Subcutaneous adipose tissue (tissue), 4 donors: ENCODE data around the gene SLC39A1. TPM values are rescaled to one million over a fixed set of nuclear protein-coding genes. Genes with fewer than 3 reads are reported as not detected.

Experiments used
- total RNA-seq, 4 donors: library from RNA; depleted of rRNA; stranded (reverse); fragments of >200 nt; gene quantifications; one replicate each; pipeline ENCODE4 v1.1.0, GENCODE V29; 2016
- TF ChIP-seq, protein P1 (sequence below): fragments of 450-650 bp; IDR thresholded peaks from one replicate; pipeline ENCODE4 v1.5.1; 2016; ENCODE audit warnings: low read depth, mild to moderate bottlenecking, control low read depth, antibody characterized with exemption, moderate library complexity

The SLC39A1 gene
- total RNA-seq, 4 donors from 2014 or later, result 44.3 to 113 (median 82.5) TPM

DNA sequence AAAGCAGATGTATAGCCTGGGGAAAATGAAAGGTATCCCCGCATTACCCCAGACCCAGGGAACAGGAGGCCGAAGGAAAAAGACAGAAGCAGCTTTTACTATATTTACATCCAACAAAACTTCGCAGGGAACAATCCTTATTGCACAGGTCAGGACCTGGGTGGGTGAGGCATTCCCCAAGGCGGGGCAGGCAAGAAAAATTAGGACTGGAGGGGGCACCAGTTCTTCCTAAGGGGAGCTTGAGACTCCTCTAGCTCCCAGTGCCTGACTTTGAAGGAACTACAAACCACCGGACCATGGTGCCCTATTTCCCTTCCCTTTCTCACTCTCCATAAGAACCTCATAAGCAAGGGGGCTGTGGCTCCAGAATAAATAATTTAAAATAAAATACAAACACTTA lies 33.9 kb downstream of the SLC39A1 start:
- TF ChIP-seq, protein P1, sequence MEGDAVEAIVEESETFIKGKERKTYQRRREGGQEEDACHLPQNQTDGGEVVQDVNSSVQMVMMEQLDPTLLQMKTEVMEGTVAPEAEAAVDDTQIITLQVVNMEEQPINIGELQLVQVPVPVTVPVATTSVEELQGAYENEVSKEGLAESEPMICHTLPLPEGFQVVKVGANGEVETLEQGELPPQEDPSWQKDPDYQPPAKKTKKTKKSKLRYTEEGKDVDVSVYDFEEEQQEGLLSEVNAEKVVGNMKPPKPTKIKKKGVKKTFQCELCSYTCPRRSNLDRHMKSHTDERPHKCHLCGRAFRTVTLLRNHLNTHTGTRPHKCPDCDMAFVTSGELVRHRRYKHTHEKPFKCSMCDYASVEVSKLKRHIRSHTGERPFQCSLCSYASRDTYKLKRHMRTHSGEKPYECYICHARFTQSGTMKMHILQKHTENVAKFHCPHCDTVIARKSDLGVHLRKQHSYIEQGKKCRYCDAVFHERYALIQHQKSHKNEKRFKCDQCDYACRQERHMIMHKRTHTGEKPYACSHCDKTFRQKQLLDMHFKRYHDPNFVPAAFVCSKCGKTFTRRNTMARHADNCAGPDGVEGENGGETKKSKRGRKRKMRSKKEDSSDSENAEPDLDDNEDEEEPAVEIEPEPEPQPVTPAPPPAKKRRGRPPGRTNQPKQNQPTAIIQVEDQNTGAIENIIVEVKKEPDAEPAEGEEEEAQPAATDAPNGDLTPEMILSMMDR, result no peak

DNA sequence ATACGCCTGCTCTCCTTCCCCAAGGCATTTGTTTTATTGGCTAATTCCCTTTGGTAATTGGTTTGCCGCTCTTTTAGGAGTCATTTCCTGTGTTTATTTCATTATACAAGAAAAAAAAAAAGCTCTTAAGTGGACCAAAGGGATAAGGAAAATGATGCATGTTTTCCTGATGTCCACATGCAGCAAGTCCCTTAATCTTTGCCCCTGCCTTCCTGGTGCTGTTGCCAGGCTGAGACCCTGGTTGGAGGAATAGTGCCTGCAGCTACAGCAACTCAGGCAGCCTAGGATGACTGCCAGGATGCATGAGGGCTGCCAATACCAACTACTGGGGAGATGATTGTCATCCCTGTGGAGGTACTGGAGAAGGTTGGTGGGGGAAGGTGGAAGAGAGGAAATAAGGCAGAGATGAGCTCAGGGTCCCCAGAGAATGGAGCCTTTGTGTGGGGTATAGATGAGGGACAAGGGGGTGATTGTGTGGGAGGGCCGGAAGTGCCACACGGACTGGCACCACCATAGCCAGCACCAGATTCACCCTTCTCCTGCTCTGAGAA lies 34.5 kb downstream of the SLC39A1 start:
- TF ChIP-seq, protein P1, result no peak

DNA sequence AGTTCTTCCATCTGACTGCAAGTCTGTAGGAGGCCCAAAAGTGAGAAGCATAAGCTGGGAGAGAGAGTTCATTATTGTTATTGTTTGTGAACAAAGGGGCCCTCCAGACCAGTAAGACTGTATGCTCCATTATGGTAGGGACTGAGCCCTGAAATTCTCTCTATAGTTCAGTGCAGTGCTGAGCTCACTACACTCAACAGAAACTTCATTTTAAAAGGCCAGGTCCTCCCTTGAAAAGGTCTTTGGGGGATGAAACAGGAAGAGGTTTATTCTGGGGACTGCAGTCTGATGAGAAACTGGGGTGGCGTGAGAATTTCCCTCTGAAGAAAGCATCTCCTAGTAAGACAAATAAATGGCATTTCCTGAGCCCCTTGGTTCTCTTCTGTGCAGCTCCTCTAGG lies 35.1 kb downstream of the SLC39A1 start:
- TF ChIP-seq, protein P1, result no peak

DNA sequence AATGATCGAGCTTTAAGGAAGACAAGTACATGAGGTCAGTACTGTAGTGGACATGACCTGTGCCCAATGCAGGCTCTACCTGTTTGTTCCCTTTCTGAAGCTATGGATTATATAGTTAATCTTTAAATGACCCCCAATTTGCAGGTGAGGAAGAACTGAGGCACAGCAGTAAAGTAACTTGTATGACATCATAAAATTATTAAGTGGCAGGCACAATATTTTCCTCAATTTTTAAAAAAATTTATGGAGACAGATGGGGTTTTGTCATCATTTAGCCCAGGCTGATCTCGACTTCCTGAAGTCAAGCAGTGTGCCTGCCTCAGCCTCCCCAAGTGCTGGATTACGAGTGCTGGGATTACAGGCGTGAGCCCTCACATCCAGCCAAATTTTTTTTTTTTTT lies 36.9 kb downstream of the SLC39A1 start:
- TF ChIP-seq, protein P1, result no peak

DNA sequence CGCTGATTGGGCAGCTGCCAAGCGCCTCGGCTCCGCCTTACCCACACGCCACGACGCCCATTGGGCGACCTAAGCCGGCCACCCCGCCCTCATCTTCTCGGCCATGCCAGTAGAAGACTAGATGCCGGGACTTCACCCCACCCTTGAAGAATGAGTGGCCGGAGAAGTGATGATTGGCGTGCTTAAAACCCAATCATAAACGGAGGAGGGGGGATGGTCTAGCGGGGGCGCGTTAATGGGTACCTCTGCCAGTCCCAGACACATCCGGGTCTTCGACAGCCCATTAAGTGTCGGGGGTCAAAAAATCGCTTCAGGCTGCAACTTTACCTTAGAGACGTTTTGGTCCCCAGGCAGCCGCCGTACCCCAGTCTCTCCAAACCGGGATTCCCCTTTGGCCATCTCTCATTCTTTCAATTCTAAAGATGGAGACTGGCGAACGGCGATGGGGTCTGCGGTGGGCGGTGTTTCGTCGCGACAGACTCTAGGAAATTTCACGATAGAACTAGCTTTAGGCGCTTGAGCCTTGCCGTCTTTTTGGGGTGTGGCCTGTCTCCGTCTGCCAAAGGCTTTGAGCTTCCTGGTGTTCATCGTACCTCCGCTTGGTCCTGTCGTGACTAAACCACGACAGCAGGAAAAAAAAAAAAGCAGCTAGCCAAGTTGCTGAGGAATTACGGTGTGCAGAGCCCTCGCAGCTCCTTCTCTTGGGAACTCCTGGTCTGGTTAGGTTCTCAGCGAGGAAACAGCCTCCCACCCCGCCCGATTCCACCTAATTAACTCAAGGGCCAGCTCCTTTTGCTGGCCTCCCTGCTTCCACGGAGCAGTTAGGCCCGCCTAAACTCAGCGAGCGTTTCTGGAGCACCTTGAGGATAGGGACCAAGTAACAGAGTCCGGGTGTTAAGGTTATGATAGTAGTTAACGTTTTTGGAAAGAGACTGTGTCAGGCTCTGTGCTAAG lies 40.1 kb downstream of the SLC39A1 start, which contains the start of gene GATAD2B:
TSS of gene GATAD2B (minus strand) at position 1 of the 954 bp plus-strand sequence. CDS start 94,625 bp downstream, outside the sequence.
- TF ChIP-seq, protein P1, result no peak

DNA sequence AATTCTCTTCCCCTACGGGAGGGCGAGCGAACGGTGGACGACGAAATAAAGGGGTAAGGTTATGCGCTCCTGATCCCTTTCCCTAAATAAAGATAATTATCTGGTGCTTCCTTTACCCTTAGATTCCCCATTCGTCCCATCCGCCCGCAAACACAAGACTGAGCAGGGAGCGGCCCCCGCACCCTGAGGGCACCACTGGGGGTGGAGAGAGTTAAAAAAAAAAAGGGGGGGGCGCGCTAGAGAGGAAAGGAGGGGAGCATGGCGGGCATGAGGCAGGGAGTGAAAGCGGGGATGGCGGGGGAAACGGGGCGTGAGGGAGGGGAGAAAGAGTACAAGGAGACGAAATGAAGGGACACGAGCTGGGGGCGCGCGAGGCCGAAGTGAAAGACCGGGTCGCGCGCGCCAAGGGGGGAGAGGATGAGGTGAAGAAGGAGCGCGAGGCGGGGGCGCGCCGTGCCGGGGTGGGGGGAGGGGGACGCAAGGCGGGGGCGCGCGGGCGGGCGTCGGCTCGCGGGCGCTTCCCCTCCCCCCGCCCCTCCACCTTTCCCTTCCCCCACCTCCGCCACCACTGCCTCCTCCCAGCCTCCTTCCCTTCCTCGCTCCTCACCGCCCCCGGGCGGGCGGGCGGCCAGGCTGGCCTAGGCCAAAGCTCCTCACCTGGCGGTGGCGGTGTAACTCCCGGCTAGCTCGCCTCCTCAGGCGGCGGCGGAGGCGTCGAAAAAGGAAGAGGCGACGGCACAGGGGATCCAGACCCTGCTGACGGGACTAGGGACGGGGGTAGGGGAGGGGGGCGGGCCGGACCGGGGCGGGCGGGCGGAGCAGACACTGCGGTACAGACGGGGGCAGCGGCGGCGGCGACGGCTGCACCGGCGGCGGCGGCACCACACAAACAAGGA lies 41.0 kb downstream of the SLC39A1 start:
- TF ChIP-seq, protein P1, result no peak
